SHP77 (cell line): Measurements from ENCODE around the gene SERPINF2.
"Not testable (repeated sequence)": the region's sequence is repeated elsewhere in the genome, so short reads cannot be mapped to it uniquely, and the experiment has no call there.

Source experiments
- DNase-seq, 2 experiments: peaks; one replicate each; lab custom pipeline; 2025; lab: John Stamatoyannopoulos, UW

SERPINF2 gene

DNA sequence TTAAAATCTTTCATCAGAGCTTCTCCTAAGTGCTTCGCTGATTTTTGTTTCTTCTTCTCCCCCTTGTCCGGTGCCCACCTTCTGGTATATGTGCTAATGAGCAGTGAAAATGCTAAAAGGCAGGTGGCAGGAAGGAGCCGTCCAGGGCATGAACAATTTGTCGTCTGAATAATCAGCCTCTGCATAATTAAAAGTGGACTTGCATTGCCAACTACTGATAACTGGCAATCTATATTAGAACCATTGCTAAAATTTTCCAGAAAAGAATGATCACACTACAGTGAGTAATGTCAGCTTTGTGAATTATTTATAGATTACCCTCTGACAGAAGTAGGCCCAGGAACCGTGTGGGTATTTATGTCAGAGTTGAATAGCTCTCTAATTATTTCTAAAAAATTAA, 47.3 kb downstream of the SERPINF2 start:
- peak in 1 of 2 experiments; percentile 10 for DNase-seq

DNA sequence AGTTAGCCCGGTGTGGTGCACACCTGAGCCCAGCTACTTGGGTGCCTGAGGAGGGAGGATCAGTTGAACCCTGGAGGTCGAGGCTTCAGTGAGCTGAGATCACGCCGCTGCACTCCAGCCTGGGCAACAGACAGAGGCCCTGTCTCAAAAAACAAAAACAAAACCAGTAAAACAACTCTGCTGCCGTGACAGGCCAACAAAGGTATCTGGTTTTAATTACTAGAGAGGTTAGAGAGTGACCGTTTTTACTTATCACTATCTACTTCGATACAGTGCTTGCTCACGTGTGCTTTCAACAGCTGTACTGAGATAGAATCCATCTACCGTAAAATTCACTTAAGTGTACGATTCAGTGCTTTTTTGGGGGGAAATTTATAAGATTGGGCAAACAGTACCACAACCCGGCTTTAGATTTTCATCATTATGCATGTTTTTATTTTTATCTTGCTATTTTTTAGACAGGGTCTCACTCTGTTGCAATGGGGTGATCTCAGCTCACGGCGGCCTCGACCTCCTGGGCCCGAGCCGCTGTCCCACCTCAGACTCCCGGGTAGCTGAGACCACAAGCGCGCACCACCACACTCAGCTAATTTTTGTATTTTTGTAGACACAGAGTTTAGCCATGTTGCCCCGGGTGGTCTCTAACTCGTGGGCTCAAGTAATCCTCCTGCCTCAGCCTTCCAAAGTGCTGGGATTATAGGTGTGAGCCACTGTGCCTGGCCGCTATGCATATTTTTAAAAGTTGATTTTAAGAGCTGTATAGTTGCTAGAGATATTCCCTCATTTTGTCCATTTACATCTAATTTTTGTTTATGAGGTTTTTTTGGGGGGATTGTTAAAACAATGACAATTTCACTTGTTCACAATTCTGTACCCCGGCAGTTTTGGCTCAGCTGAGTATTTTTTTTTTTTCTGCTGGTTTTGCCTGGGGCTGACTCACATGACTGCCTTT, 50.1 kb downstream of the SERPINF2 start:
- no peak for DNase-seq

DNA sequence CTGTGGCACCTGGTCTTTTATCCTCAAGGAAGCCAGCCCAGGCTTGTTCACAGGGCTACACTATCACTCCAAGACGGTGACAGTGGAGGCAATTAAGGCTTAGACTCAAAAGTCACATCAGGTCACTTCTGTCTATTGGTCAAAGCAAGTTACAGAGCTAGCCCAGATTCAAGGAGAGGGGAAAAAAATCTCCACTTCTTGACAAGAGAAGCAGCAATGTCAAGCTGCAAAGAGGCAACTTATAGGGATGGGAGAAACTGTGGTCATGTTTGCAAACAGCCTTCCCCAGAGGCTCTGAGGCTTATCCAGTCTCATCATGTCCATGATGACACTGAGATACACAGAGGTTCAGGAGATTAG, 50.8 kb downstream of the SERPINF2 start:
- DNase-seq: no peak

DNA sequence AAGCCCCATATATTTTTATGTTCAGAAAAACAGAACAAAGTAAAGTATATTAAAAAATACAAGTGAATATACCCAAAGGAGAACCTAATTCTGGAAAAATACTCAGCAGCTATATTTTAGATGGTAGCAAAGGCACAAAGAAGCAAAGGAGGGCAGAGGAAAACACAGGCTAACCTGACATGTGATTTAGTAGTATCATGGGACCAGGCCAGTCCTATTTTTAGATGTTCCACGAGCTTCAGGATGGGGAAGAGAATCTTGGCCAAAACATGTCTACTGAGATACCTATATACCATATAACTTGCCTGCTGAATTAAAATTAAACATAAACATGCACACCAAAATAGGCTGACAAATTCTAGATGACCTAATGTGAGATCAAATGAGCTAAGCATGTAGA, 54.1 kb downstream of the SERPINF2 start:
- no peak for DNase-seq

DNA sequence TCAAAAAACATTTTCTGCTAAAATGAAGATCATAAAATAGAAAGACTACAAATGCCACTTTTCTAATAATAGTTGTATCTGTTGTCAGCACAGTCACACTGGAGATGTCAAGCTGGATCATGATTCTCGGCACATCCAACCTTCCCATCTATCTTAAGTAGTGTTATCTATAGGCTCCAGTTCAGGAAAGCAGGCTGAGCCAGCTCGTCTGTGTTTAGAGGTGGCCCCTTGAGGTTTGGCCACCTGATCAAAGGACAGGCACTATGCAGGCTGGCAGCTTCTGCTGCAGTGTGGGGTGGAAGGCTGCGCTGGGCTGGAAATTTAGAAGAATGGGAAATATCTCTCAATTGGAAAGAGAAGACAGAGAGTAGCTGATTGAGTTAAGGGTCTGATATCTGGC, 54.7 kb downstream of the SERPINF2 start:
- DNase-seq: no peak

DNA sequence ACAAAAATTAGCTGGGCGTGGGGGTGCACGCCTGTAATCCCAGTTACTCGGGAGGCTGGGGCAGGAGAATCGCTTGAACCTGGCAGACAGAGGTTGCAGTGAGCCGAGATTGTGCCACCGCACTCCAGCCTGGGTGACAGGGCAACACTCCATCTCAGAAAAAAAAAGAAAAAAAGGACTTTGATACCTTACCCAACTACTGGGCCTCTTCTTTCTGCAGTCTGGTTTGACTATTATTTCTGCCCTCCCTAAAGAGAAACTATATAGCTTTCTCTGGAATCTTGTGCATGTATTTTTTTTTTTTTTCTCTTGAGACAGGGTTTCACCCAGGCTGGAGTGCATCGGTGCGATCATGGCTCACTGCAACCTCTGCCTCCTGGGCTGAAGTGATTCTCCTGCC, 55.2 kb downstream of the SERPINF2 start:
- not testable (repeated sequence) for DNase-seq

DNA sequence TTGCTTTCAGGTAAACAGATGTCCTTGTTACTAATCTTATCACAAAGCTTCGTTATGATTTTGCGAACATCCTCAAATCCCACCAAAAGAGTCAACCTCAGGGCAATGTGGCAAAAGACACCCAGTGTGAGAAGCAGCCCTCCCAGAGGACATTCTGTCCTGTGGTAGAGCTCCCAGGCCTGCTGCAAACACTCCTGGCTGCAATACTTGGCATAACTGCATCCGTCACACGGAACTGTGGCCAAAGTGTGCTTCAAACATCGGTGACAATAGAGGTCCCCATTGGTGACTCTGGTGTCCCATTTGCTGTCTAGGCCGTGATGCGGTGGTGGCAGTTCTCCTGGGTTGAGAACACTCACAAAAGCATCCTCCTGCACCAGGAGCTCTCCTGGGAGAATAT, 57.6 kb downstream of the SERPINF2 start:
- DNase-seq: no peak

DNA sequence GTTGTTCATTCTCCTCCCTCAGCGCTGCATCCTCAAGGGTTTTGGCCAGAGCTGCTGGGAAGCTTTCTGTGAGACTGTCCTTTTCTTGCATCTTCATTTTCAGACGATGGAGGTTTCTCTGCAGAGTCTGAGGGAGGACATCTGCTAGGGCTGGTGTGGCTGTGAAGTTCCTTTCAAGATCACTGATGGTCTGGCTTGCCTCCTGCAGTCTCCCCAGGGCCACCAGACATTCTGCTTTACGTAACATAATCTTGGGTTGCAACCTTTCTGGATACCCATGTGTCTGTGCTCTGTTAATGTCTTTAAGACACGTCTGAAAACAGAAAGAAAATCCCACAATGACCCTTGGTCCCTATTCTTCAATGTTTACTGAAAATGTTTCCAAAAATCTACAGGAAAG, 58.0 kb downstream of the SERPINF2 start:
- no peak for DNase-seq

DNA sequence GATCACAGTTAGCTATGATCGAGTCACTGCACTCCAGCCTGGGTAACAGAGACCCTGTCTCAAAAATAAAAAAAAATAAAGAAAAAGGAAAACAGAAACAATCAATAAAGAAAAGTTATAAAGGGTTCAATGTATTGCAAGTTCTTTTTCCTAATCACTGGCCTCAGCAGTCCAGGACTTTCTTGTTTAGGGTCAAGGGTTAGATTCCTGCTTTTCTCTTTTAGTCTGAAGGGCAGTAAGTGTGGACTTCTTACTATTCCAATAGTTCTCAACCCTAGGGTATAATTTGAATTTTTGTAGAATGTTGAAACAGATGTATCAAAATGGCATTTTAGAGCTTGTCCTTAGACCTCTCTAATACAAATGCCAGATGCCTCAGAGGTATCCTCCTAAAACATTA, 59.8 kb downstream of the SERPINF2 start:
- DNase-seq: no peak

DNA sequence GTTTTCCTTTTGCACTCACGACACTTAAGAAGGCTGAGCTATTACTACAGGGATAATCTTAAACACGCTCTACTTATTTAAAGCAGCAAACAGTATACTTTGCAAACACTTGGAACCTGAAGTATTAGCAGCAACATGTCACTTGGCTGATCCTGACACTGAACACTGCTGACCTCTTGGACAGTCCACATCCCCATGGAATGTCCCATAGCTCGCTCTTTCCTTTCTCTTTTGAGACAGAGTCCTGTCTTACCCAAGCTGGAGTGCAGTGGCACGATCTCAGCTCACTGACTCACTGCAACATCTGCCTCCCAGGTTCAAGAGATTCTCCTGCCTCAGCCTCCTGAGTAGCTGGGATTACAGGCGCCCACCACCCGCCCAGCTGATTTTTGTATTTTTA, 60.6 kb downstream of the SERPINF2 start:
- DNase-seq: no peak
